ENCODE results near the gene CFAP91. TPM values are rescaled to one million over a fixed set of nuclear protein-coding genes. Genes with fewer than 3 reads are reported as not detected.

CFAP91 gene
- total RNA-seq, 2 experiments from 2014 or later = not detected

GRCh38 chr3:119746423-119746822 is 43.6 kb downstream of the CFAP91 start:
- Mint-ChIP-seq H3K9me3 (no peaks in the 10 kb centered on the region), H3K36me3 (ENCODE audit: low read depth) (no peaks in the 10 kb centered on the region), H3K27ac (no peak overlapping the region), H3K27me3 (peaks cover 24% of the 10 kb centered on the region), H3K4me1 (ENCODE audit: low read depth) (peaks cover 2% of the 10 kb centered on the region), H3K4me3 (no peak overlapping the region)
- DNase-seq = no peak
- POLR2A ChIA-PET = no interaction called here
- CTCF ChIA-PET = interaction anchor here (0.8 kb wide), 1 partner anchor 9 kb away, joined by 3 read pairs; no protein-coding TSS in a partner anchor
- intact Hi-C loops (cut with micrococcal nuclease) = no loop called here
- no peak for TF ChIP-seq CTCF (IDR thresholded peaks at IDR 0.05)
- ATAC-seq = no peak

GRCh38 chr3:119747357-119747756 is 44.5 kb downstream of the CFAP91 start:
- Mint-ChIP-seq H3K9me3 (no peaks in the 10 kb centered on the region), H3K36me3 (ENCODE audit: low read depth) (no peaks in the 10 kb centered on the region), H3K4me3 (no peak overlapping the region), H3K27me3 (peaks cover 22% of the 10 kb centered on the region), H3K4me1 (ENCODE audit: low read depth) (peaks cover 2% of the 10 kb centered on the region), H3K27ac (no peak overlapping the region)
- ChIA-PET CTCF (no interaction called here), POLR2A (interaction anchor here (0.7 kb wide), 1 partner anchor 31 kb away, joined by 3 read pairs; no protein-coding TSS in a partner anchor)
- ATAC-seq (no peak), DNase-seq (no peak)
- intact Hi-C loops (cut with micrococcal nuclease) = no loop called here
- no peak for TF ChIP-seq CTCF (IDR thresholded peaks at IDR 0.05)

GRCh38 chr3:119748991-119749390 is 46.2 kb downstream of the CFAP91 start:
- Mint-ChIP-seq H3K27me3 (peaks cover 17% of the 10 kb centered on the region), H3K36me3 (ENCODE audit: low read depth) (no peaks in the 10 kb centered on the region), H3K27ac (no peak overlapping the region), H3K4me1 (ENCODE audit: low read depth) (no peaks in the 10 kb centered on the region), H3K4me3 (no peak overlapping the region), H3K9me3 (no peaks in the 10 kb centered on the region)
- TF ChIP-seq CTCF (IDR thresholded peaks at IDR 0.05) = no peak
- intact Hi-C loops (cut with micrococcal nuclease) = no loop called here
- ChIA-PET CTCF (no interaction called here), POLR2A (no interaction called here)
- ATAC-seq (no peak), DNase-seq (no peak)

- no peaks in the 10 kb centered on the region for H3K4me1 Mint-ChIP-seq (ENCODE audit: low read depth)
- H3K9me3 Mint-ChIP-seq = no peaks in the 10 kb centered on the region
- POLR2A ChIA-PET = no interaction called here
- intact Hi-C loops (cut with micrococcal nuclease) = no loop called here
- CTCF ChIA-PET = interaction anchor here (0.9 kb wide), 1 partner anchor 9 kb away, joined by 3 read pairs; no protein-coding TSS in a partner anchor
- H3K27ac Mint-ChIP-seq = no peak overlapping the region
- no peak for DNase-seq
- TF ChIP-seq CTCF (IDR thresholded peaks at IDR 0.05) = no peak
- no peak for ATAC-seq
- peaks cover 29% of the 10 kb centered on the region for H3K27me3 Mint-ChIP-seq
- H3K36me3 Mint-ChIP-seq (ENCODE audit: low read depth) = no peaks in the 10 kb centered on the region
- H3K4me3 Mint-ChIP-seq = no peak overlapping the region
These were observed 48.6 kb downstream of the CFAP91 start for GRCh38 chr3:119751423-119751822.

Other genes starting within 250 kb of the CFAP91 start
- gene TMEM39A, start 239.4 kb upstream of the CFAP91 start, total RNA-seq = 10 to 100 TPM; 26.0 to 30.7 TPM
- gene POGLUT1, start 234.1 kb upstream of the CFAP91 start, total RNA-seq = 10 to 100 TPM; 16.0 to 16.8 TPM
- gene TIMMDC1, start 204.5 kb upstream of the CFAP91 start, total RNA-seq = 100 to 1,000 TPM; 105 TPM
- gene CD80, start 143.4 kb upstream of the CFAP91 start, total RNA-seq = 10 to 100 TPM in 1 of 2 experiments, 1 to 10 TPM in 1; 7.1 to 10.2 TPM
- gene ADPRH, start 123.5 kb upstream of the CFAP91 start, total RNA-seq = 1 to 10 TPM; 5.7 to 5.9 TPM
- not detected for gene PLA1A, start 105.1 kb upstream of the CFAP91 start, total RNA-seq
- 1 to 10 TPM; 1.3 to 2.1 TPM for gene POPDC2, start 42.4 kb upstream of the CFAP91 start, total RNA-seq
- gene COX17, start 25.6 kb upstream of the CFAP91 start, total RNA-seq = 10 to 100 TPM; 83.6 to 86.7 TPM
- gene NR1I2, start 79.1 kb downstream of the CFAP91 start, total RNA-seq = 1 to 10 TPM in 1 of 2 experiments, under 1 TPM in 1; 0.70 to 1.0 TPM

All from activated CD8-positive, alpha-beta T cell treated with anti-CD3 and anti-CD28 coated beads for 36 hours (primary cell).